HG03066 (cell line): ENCODE results near the gene OVCA2.
"Not testable (repeated sequence)": the region's sequence is repeated elsewhere in the genome, so short reads cannot be mapped to it uniquely, and the experiment has no call there.

Experiments
- ATAC-seq: cut with Tn5 transposase; IDR thresholded peaks from one replicate; pipeline ENCODE4 v1.9.1; 2021; ENCODE audit warnings: low read depth; ENCODE audit not compliant: unreplicated experiment

OVCA2 gene

GRCh38 chr17:2013220-2013993 lies 28.4 kb upstream of the OVCA2 start:
- not testable (repeated sequence) for ATAC-seq

- no peak for ATAC-seq
These were observed 27.9 kb upstream of the OVCA2 start for GRCh38 chr17:2013994-2014317.

- no peak for ATAC-seq
These were observed 26.5 kb upstream of the OVCA2 start for GRCh38 chr17:2015314-2015713.

GRCh38 chr17:2016494-2016893 lies 25.3 kb upstream of the OVCA2 start:
- no peak for ATAC-seq

- no peak for ATAC-seq
These were observed 24.4 kb upstream of the OVCA2 start for GRCh38 chr17:2017274-2017941.

- ATAC-seq, result no peak
These were observed 22.9 kb upstream of the OVCA2 start for GRCh38 chr17:2018716-2019510.

GRCh38 chr17:2019723-2020122 lies 22.1 kb upstream of the OVCA2 start:
- ATAC-seq, result no peak

- no peak for ATAC-seq
These were observed 21.1 kb upstream of the OVCA2 start for GRCh38 chr17:2020721-2021120.

- no peak for ATAC-seq
These were observed 19.1 kb upstream of the OVCA2 start for GRCh38 chr17:2022647-2023240.

GRCh38 chr17:2023256-2023655 lies 18.6 kb upstream of the OVCA2 start:
- ATAC-seq, result no peak

- ATAC-seq, result no peak
These were observed 17.9 kb upstream of the OVCA2 start for GRCh38 chr17:2023692-2024571.

- no peak for ATAC-seq
These were observed 17.1 kb upstream of the OVCA2 start for GRCh38 chr17:2024572-2025219.

GRCh38 chr17:2025220-2025621 lies 16.6 kb upstream of the OVCA2 start, which contains the start of gene RTN4RL1:
Gene RTN4RL1 (minus strand): TSS chr17:2025334. CDS start chr17:2024865, 469 bp downstream.
- no peak for ATAC-seq

GRCh38 chr17:2025622-2026309 lies 16.1 kb upstream of the OVCA2 start:
- ATAC-seq, result no peak

GRCh38 chr17:2027528-2028233 lies 14.1 kb upstream of the OVCA2 start:
- no peak for ATAC-seq

GRCh38 chr17:2028234-2028614 lies 13.6 kb upstream of the OVCA2 start:
- ATAC-seq, result no peak

- ATAC-seq, result no peak
These were observed 13.1 kb upstream of the OVCA2 start for GRCh38 chr17:2028737-2029136.
